ACHN (cell line): ENCODE measurements around the gene TXK.
"Not testable (repeated sequence)": the region's sequence is repeated elsewhere in the genome, so short reads cannot be mapped to it uniquely, and the experiment has no call there.

Experiments
- DNase-seq: peaks from one replicate; pipeline ENCODE4 v3.0.0-alpha.2; 2015
- in situ Hi-C: cut with HindIII; loops from 2 replicates; pipeline ENCODE4 v1.10.0; 2017; ENCODE audit warnings: low sequenced_read_pairs, low pct_ligation_motif_present, low pct_unique_long_range_greater_than_20kb

The TXK gene

DNA sequence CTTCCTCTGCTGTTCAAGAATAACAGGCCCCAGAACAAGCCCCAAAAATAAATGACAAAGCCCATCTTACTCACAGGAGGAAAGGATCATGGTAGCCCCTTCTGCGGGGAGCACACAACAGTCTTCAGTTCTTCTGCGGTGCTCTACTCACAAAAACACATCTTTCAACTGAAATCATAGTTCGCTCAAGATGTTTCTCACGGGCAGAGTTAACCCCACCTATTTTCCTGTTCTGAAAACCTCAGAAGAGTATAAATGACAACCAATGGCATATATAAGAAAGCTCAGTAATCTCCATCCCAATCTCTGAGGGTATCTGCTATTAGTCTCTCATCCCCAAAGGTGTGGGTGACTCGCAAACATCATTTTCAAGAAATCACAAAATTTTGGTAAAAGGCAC lies at the start of gene TXK:
Gene TXK, minus strand, starts transcription at position 170 of the 400 bp plus-strand sequence. Its CDS starts 80 bp downstream, at position 90.
- no peak for DNase-seq
- in situ Hi-C loops = no loop called here

DNA sequence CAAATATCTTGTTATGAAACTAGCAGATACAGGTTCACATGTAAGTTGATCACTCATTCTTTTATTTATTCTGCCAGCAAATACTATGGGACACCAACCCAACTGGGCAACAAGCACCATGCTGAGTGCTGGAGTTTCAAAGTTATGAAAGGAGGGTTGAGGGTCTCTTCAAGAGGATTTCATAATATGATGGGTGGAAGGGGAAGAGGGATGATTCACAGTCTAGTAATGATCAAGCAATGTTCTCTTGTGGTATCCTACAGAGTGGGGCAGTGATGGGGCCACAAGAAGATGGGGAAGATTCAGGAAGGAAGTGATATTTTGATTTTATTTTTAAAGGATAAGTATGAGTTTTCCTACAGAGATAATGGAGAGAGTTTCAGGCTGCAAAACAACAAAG lies 46.2 kb upstream of the TXK start:
- in situ Hi-C loops = no loop called here
- DNase-seq = no peak

DNA sequence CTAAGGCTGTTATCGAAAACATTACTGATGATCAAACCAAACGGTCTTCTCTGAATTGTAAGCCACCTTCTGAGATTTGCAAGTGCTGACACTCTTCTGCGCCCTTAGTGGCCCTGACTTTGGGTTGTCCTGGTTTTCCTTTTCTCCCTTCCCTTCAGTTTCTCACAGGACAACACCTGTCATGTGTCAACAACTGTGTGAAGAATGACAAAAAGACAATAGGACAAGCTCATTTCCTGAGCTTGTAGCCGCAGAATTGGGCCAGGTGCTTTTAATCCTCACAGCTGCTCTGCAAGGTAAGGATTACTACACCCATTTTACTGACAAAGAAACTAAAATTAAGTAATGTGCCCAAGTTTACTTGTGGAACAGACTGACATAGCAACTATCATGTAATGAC lies 44.9 kb upstream of the TXK start:
- in situ Hi-C loops = no loop called here
- DNase-seq = no peak

DNA sequence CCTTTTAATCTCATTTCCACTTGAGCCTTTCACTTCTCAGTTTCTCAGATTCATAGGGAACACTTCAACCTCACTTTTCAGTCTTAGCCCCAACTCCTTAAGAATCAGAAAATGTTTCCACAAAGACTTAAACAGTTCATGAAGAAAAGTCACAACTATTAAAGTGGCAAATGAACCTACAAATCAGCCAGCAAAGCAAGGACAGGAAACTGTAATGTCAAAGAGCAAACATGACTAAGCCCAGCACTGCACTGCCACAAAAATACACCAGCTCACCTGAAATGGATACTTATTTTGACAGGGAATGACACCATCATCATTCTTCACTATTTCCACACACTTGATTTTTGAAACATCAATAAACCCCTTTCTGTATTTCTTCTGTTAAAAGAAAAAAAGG lies 41.8 kb upstream of the TXK start:
- DNase-seq = peak; percentile 3
- in situ Hi-C loops = no loop called here

DNA sequence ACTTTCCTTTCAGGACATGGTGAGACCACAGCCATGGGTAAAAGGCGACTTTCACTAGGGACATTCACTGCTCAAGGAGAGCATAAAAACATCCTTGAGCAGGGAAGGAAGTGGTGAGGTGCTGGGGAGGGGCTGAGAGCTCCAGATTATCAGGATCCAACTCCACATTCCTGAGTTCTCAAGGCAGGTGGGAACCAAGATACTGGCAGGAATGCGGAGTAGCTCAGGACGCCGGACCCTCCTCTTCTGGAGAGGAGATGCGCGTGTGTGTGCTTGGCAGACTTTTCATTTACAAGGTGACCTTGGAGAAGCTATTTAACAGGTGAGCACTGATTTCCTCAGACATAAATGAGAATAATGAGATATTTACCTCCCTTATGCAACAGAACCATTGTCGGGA lies 41.3 kb upstream of the TXK start:
- no peak for DNase-seq
- in situ Hi-C loops = no loop called here

DNA sequence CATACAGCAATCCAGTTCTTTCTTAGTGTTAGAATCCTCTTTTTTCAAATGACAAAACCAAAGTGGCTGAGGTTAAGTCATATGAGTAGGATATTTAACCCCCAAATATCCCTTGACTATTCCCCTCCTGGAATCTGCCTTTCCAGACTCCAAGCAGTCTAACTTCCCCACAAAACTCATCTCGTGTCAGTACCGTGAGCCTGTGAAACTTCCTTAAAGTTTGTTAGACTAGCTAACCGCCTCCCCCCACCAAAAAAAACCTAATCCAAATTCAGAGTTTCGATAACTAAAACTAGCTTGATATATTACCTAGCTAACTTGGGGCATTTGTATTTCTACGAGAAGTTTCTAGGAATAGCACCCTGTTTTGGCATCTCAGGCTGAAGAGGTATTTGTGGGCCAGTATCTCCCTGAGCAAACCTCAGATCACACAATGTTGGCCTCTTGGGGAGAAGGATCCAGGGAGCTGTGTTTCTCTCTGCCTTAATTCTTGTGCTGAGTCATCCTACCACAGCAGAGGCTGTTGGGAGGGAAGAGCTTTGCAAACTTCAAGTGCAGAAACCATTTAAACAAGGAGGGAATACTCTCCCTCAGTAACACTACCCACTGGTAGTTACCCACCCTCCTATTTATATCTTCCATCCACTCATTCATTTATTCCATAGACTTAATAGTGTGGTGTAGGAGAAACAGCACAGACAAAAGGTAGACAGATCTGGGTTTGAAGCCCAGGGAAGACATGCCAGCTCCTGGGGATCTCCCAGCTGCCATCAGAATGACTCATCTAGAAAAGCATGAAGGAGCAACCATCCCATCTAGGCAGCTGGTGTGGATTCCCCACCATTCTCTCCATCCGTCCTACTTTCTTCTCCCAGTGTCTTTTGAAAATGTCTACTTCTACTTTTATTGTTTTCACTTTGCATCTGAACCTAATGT lies 39.3 kb upstream of the TXK start:
- peak; percentile 85 for DNase-seq
- in situ Hi-C loops = no loop called here

DNA sequence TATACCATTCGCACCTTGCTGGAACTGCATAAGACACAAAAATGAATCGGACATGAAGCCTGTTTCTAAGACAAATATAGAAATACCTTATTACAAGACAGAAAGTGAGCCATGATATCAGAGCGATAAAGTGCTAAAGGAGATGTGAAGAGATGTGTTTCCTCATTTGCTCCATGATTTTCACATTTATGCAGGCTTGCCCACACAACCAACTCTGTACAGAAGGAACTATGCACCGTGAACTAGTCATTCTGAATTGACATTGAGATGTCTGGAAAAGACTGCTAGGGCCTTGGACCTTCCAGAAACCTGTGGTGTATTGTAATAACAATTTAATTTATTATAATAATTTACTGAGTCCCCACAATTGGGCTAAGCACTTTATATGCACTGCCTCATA lies 38.6 kb upstream of the TXK start:
- in situ Hi-C loops = no loop called here
- no peak for DNase-seq

DNA sequence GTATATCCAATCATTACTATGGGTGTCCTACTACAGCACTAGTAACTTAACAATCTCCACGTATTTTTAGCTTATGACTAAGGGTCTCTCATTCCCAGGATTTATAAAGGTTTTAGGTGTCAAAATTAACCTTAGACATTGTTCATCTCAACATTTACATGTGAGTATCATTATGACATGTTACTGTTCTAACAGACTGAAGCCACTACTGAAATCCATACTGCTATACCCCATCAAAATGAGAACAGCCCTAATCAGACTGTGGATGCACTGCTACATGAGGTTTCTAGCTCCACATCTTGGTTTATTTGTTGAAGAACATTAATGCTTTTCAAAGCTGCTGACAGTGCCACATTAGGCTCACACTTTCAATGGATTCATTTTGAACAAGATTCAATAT lies 35.6 kb upstream of the TXK start:
- DNase-seq = no peak
- in situ Hi-C loops = no loop called here

DNA sequence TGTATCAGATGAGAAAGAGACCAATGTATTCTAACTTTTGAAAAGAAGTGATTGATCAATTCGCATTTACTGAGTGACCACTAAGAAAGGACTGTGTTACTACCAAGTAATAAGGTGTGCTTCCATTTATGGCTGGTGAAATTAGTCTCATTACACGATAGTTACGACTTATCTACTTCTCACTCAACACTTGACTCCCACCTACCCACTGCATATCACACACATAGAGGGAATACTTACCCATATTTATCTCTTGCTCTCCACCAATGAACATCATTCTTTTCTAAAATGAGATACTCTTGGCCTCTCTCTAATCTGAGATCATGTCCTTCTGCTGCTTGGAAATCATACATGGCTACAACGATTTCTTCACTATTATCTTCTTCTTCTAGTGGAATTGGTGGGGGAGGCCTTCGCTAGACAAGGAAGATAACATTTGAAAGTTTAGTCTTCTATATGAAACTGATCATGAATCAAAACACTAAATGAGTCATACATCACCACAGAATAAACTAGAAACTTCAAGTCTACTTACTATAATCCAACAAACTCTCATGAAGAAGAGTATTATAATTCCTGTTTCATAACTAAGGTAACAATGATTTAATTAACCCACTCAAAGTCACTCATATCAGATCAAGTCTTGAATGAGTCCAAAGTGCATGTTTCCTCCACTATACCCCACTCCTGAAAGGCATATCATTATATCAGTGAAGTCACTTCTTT lies 33.7 kb upstream of the TXK start:
- in situ Hi-C loops = no loop called here
- DNase-seq = no peak

DNA sequence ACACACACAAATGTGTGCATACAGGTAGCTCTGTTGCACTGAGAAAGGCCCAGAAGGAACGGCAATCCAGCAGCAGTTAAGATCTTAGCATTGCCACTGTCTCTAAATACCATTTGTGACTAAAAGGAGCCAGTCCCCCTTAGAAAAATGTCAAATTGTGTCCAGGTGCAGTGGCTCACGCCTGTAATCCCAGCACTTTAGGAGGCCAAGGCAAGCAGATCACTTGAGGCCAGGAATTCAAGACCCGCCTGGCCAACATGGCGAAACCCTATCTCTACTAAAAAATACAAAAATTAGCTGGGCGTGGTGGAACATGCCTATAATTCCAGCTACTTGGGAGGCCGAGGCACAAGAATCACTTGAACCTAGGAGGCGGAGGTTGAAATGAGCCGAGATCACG lies 30.5 kb upstream of the TXK start:
- in situ Hi-C loops, DNase-seq: not testable (repeated sequence)

DNA sequence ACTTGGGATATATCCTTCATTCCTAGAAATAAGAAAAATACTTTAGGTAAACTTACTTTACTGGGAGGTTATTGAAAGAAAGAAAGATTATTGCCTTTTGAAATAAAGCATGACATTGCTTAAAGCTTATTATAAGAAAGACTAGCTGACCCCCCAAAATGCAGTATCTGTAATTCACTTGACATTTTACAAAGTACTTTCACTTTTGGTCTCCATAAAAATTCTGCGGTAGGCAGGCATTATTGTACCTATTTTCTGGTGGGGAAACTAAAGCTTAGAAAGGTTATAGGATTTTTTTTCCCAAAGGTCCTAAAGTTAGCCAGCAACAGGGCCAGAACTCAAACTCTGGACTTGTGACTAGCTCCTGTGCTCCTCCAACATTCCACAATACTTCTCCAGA lies 29.7 kb upstream of the TXK start:
- in situ Hi-C loops = no loop called here
- no peak for DNase-seq

DNA sequence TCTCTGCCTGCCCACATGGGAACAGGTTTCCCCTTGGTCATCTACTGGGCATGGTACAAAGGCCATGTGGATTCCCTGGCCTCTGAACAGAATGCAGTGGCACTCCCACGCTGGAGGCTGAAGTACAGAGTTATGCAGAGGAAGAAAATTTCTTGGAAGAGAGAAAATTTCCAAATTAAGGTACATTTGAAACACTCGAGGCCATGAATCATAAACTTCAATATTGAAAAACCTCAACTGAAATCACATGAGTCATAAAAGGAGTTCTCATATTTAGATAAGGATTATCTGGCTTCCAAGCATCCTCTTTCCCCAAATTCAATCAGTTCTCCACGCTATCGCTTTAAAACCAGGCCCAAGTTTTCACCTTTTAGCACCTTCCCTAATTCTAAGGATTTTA lies 28.1 kb upstream of the TXK start:
- in situ Hi-C loops = no loop called here
- DNase-seq = no peak

DNA sequence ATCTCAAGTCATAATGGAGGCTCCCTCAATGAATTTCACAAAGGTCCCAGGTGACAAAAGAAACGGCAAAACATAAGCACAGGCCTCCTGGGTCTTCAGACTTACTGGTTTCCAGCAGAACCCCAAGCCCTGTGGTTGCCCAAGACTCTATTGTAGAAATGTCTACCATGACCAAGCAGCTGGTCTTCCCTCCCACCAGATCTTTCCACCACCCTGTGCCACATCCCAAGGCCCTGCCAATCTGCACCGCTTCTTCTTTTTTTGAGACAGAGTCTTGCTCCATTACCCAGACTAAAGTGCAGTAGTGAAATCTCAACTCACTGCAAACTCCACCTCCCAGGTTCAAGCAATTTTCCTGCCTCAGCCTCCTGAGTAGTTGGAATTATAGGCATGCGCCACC lies 23.2 kb upstream of the TXK start:
- in situ Hi-C loops = no loop called here
- DNase-seq = no peak

DNA sequence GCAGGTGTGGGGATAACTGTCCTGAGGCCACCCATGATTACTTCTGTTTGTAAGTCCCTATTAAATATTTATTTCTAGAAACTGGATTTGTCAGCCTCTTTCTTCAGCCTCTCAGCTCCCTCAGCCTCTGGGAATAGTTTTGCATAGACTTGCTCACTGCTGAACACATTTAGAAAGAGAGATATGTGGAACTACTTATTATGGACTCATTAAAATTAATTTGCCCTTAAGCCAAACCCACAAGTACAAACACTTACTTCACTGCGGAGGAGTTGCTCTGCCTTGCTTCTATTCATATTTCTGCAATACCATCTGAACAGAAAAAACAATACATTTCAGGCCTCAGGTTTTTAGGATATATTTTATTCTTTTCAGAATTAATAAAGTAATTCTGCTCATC lies 22.4 kb upstream of the TXK start:
- in situ Hi-C loops = no loop called here
- DNase-seq = no peak

DNA sequence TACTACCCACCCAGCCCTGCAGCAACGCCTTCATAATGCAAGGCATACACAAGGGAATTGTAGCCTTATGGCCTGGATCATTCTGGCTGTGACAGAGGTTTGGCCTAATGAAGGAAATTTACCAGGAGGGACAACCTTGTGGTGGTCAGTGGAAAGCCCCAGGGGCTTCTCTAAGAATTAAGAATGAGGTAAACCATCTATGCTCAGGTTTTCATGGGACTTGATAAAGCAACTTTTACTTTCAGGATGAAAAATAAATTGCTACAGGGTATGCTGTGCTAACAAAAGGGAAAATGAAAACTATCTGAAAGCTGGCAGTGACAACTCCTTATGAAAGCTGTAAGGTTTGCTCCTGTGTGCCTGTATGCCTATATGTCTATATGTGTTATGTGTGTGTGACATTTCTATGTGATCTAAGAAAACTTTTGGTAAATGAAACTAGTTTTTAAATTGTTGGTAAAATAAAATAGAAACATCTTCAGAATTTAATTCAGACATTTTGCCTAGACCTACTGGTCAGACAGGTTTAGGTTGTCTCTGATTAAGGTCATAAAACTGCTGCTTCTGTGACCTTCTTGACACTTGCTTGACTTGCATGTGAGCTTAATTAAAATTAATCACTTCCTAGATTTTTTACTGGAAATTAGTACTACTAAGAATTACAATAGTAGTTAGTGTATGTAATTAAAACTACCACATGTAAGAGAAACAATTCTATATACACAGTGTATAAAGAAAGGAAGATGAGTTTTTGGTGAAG lies 19.9 kb upstream of the TXK start:
- in situ Hi-C loops = no loop called here
- no peak for DNase-seq

DNA sequence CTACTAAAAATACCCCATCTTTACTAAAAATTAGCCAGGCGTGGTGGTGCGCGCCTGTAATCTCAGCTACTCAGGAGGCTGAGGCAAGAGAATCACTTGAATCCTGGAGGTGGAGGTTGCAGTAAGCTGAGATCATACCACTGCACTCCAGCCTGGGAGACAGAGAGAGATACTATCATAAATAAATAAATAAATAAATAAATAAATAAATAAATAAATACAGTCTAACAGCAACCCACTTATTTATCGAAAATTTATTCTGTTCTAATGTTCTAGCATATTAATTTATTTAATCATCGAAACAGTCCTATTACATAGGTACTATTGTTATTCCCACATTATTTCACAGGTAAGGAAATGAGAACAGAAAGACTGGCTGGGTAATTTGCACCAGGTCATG lies 18.2 kb upstream of the TXK start:
- in situ Hi-C loops = no loop called here
- DNase-seq = no peak

DNA sequence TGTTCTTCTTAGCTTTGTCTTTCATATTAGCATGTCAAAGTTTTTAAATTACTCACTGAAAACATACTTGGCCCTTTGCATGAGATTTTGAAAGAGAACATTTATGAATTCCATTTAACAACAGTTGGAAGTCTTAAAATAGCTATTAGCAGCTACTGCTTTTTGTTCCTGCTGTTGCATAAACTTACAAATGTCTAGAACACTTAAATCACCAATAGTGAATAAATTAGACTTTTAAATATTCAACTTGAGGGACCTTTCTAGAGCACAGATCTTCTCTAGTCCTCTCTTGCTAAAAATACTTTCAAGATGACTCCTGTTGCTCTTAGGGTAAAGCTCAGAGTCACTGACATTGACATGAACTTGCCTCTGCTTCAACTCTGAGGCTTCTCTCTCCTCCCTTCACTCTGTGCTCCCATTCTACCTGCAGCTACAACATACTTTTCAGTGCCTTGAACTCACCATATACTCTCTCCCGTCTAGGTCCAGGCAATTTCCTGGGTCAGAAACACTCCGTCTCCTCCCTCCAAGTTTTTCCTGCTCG lies 15.8 kb upstream of the TXK start:
- DNase-seq = no peak
- in situ Hi-C loops = no loop called here

DNA sequence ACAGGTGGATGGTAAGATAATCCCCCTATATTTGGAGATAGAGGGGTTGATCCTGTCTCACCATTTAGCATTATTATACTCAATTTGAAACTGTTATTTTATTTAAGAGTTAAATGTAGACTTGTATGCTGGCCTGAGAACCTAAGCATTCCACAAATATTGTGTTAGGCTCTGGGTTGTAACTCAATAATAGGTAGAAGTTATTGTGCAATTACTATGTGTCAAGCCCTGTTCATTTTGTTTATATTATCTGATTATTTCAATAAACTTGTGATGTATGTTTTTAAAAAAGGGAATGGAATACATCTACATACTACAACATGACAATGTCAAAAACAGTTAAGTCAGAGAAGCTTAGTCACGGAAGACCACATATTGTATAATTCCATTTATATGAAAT lies 13.6 kb upstream of the TXK start:
- no peak for DNase-seq
- in situ Hi-C loops = no loop called here

DNA sequence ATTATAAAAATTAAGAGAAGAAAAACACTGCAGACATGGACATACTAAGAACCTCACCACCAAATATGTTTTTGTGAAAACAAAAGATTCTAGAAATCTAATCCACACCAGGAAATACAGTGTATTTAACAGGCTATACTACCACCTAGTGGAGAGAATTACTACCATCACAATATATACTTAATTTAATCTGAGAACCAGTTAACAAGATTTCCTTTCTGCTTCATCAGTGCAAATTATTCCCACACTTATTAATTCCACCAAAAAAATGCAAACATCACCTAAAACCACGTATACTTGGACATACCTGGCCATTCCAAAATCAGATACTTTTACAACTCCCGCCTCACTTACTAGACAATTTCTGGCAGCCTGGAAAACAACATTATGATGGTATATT lies 7.0 kb upstream of the TXK start:
- DNase-seq = peak; percentile 50
- in situ Hi-C loops = no loop called here
